ENCODE measurements around the gene DOCK1. TPM values are rescaled to one million over a fixed set of nuclear protein-coding genes. Genes with fewer than 3 reads are reported as not detected.

The DOCK1 gene
- total and polyA plus RNA-seq, 2 donors (not counting 1 experiment from before 2014, with no cell fraction given), result 20.5 to 91.0 TPM

- no peak for DNase-seq (ENCODE audit: low read depth in 2 of 2)
- Histone ChIP-seq H3K79me2 (ENCODE audit: control insufficient read depth, insufficient read depth, low read length) (no peaks in the 10 kb centered on the region), H3K9me3 (ENCODE audit: control insufficient read depth, insufficient read depth, low read depth, low read length) (no peaks in the 10 kb centered on the region), H3K27ac (ENCODE audit: insufficient read depth, low read length) (no peak overlapping the region), H3K4me1 (ENCODE audit: control insufficient read depth, extremely low read depth, insufficient read depth, low read length) (no peaks in the 10 kb centered on the region), H3K36me3 (ENCODE audit: control insufficient read depth, insufficient read depth, low read length) (no peaks in the 10 kb centered on the region), H3K4me3 (replicated peaks in 1 of 4; ENCODE audit: control extremely low read depth in 1 of 4, insufficient read depth in 1 of 4, low read depth in 3 of 4, low read length in 4 of 4) (no peak overlapping the region), H4K20me1 (ENCODE audit: control insufficient read depth, extremely low read depth, insufficient read depth, low read length) (no peaks in the 10 kb centered on the region), H3K4me2 (ENCODE audit: extremely low read depth, insufficient read depth, low read length) (no peak overlapping the region), H2AFZ (ENCODE audit: low read length) (no peak overlapping the region), H3K27me3 (ENCODE audit: control insufficient read depth, insufficient read depth, low read length) (no peaks in the 10 kb centered on the region), H3K9ac (ENCODE audit: insufficient read depth, low read length) (no peak overlapping the region)
- TF ChIP-seq CTCF (conservative IDR thresholded peaks at IDR 0.05 in 1 of 2, IDR thresholded peaks at IDR 0.05 in 1 of 2; ENCODE audit: low read depth in 1 of 2, low read length in 2 of 2) (no peak), EZH2 (IDR thresholded peaks at IDR 0.05; ENCODE audit: low read length, missing control alignments) (no peak)
These were observed 548.5 kb downstream of the DOCK1 start for GRCh38 chr10:127453706-127454105.

- no peak overlapping the region for H3K27ac ChIP-seq (ENCODE audit: insufficient read depth, low read length)
- H3K4me3 ChIP-seq (replicated peaks in 1 of 4; ENCODE audit: control extremely low read depth in 1 of 4, insufficient read depth in 1 of 4, low read depth in 3 of 4, low read length in 4 of 4), result no peak overlapping the region
- H3K4me1 ChIP-seq (ENCODE audit: control insufficient read depth, extremely low read depth, insufficient read depth, low read length), result no peaks in the 10 kb centered on the region
- H3K36me3 ChIP-seq (ENCODE audit: control insufficient read depth, insufficient read depth, low read length), result no peaks in the 10 kb centered on the region
- no peaks in the 10 kb centered on the region for H3K9me3 ChIP-seq (ENCODE audit: control insufficient read depth, insufficient read depth, low read depth, low read length)
- H4K20me1 ChIP-seq (ENCODE audit: control insufficient read depth, extremely low read depth, insufficient read depth, low read length), result no peaks in the 10 kb centered on the region
- no peak for DNase-seq (ENCODE audit: low read depth in 2 of 2)
- no peak overlapping the region for H2AFZ ChIP-seq (ENCODE audit: low read length)
- H3K4me2 ChIP-seq (ENCODE audit: extremely low read depth, insufficient read depth, low read length), result no peak overlapping the region
- H3K79me2 ChIP-seq (ENCODE audit: control insufficient read depth, insufficient read depth, low read length), result no peaks in the 10 kb centered on the region
- no peak overlapping the region for H3K9ac ChIP-seq (ENCODE audit: insufficient read depth, low read length)
- H3K27me3 ChIP-seq (ENCODE audit: control insufficient read depth, insufficient read depth, low read length), result no peaks in the 10 kb centered on the region
- TF ChIP-seq CTCF (conservative IDR thresholded peaks at IDR 0.05 in 1 of 2, IDR thresholded peaks at IDR 0.05 in 1 of 2; ENCODE audit: low read depth in 1 of 2, low read length in 2 of 2) (no peak), EZH2 (IDR thresholded peaks at IDR 0.05; ENCODE audit: low read length, missing control alignments) (no peak)
These were observed 550.9 kb downstream of the DOCK1 start for GRCh38 chr10:127456122-127456521.

- Histone ChIP-seq H3K9me3 (ENCODE audit: control insufficient read depth, insufficient read depth, low read depth, low read length) (no peaks in the 10 kb centered on the region), H3K79me2 (ENCODE audit: control insufficient read depth, insufficient read depth, low read length) (no peaks in the 10 kb centered on the region), H3K4me2 (ENCODE audit: extremely low read depth, insufficient read depth, low read length) (no peak overlapping the region), H3K9ac (ENCODE audit: insufficient read depth, low read length) (no peak overlapping the region), H3K27ac (ENCODE audit: insufficient read depth, low read length) (no peak overlapping the region), H4K20me1 (ENCODE audit: control insufficient read depth, extremely low read depth, insufficient read depth, low read length) (no peaks in the 10 kb centered on the region), H3K4me3 (replicated peaks in 1 of 4; ENCODE audit: control extremely low read depth in 1 of 4, insufficient read depth in 1 of 4, low read depth in 3 of 4, low read length in 4 of 4) (no peak overlapping the region), H3K36me3 (ENCODE audit: control insufficient read depth, insufficient read depth, low read length) (no peaks in the 10 kb centered on the region), H3K4me1 (ENCODE audit: control insufficient read depth, extremely low read depth, insufficient read depth, low read length) (no peaks in the 10 kb centered on the region), H3K27me3 (ENCODE audit: control insufficient read depth, insufficient read depth, low read length) (no peaks in the 10 kb centered on the region), H2AFZ (ENCODE audit: low read length) (no peak overlapping the region)
- DNase-seq (ENCODE audit: low read depth in 2 of 2), result no peak
- no peak for TF ChIP-seq CTCF (conservative IDR thresholded peaks at IDR 0.05 in 1 of 2, IDR thresholded peaks at IDR 0.05 in 1 of 2; ENCODE audit: low read depth in 1 of 2, low read length in 2 of 2)
- TF ChIP-seq EZH2 (IDR thresholded peaks at IDR 0.05; ENCODE audit: low read length, missing control alignments), result no peak
These were observed 553.0 kb downstream of the DOCK1 start for GRCh38 chr10:127458016-127458810.

Data from fibroblast of lung (primary cell).